ENCODE results near the gene MYADML2. TPM values are rescaled to one million over a fixed set of nuclear protein-coding genes. Genes with fewer than 3 reads are reported as not detected.

MYADML2 gene
- total RNA-seq, 4 donors from 2014 or later = not detected

- H3K27me3 ChIP-seq = peaks cover 0 to 53% (median 0%) of the 10 kb centered on the region in 4 donors
- TF ChIP-seq, protein P1, sequence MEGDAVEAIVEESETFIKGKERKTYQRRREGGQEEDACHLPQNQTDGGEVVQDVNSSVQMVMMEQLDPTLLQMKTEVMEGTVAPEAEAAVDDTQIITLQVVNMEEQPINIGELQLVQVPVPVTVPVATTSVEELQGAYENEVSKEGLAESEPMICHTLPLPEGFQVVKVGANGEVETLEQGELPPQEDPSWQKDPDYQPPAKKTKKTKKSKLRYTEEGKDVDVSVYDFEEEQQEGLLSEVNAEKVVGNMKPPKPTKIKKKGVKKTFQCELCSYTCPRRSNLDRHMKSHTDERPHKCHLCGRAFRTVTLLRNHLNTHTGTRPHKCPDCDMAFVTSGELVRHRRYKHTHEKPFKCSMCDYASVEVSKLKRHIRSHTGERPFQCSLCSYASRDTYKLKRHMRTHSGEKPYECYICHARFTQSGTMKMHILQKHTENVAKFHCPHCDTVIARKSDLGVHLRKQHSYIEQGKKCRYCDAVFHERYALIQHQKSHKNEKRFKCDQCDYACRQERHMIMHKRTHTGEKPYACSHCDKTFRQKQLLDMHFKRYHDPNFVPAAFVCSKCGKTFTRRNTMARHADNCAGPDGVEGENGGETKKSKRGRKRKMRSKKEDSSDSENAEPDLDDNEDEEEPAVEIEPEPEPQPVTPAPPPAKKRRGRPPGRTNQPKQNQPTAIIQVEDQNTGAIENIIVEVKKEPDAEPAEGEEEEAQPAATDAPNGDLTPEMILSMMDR (IDR thresholded peaks at IDR 0.05) = no peak
- no peak for TF ChIP-seq POLR2A (IDR thresholded peaks at IDR 0.05)
- H3K4me1 ChIP-seq = peaks cover 22 to 42% (median 24%) of the 10 kb centered on the region in 3 donors
- WGBS, 2 donors = 41 to 45% methylated on average over 7 of the region's 7 CpGs
- peak overlapping the region in 3 of 4 donors; percentile 57 to 70 (median 65) for H3K27ac ChIP-seq
- peak overlapping the region in 3 of 4 donors; percentile 27 to 47 (median 32) for H3K4me3 ChIP-seq
- no peaks in the 10 kb centered on the region for H3K36me3 ChIP-seq
- H3K9me3 ChIP-seq = peaks cover 0 to 2% (median 0%) of the 10 kb centered on the region in 3 donors
- intact Hi-C loops (cut with DNase I) = no loop called here
- DNase-seq = no peak
Measured at GRCh38 chr17:81968396-81968745, 21.3 kb upstream of the MYADML2 start.

GRCh38 chr17:81967533-81968395, 20.7 kb upstream of the MYADML2 start:
- Histone ChIP-seq H3K4me1 (peaks cover 22 to 42% (median 24%) of the 10 kb centered on the region in 3 donors), H3K36me3 (no peaks in the 10 kb centered on the region), H3K27me3 (peaks cover 0 to 59% (median under 1%) of the 10 kb centered on the region in 4 donors), H3K27ac (peak overlapping the region; percentile 43 to 70 (median 61)), H3K4me3 (peak overlapping the region in 3 of 4 donors; percentile 27 to 47 (median 32)), H3K9me3 (no peaks in the 10 kb centered on the region)
- no peak for DNase-seq
- intact Hi-C loops (cut with DNase I) = no loop called here
- TF ChIP-seq, protein P1 (IDR thresholded peaks at IDR 0.05) = no peak
- no peak for TF ChIP-seq POLR2A (IDR thresholded peaks at IDR 0.05)
- WGBS, 2 donors = 3 to 25% methylated on average over 4 to 8 of the region's 36 CpGs

DNA sequence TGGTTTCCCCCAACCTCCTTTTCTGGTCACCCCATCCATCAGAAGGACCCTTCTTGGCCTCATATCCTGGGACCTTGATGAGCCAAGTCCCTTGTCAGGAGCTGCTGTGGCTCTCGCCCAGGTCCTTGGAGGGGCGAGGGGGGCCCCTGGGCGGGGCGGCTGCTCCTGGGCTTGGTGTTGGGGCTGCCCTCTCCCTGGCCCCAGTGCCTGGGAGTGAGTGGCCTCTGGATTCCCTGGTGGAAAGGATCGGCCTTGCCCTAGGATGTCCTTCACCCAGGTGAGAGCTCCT, 20.2 kb upstream of the MYADML2 start:
- peak overlapping the region; percentile 43 to 70 (median 61) for H3K27ac ChIP-seq
- H3K36me3 ChIP-seq = no peaks in the 10 kb centered on the region
- H3K27me3 ChIP-seq = peaks cover 0 to 65% (median 6%) of the 10 kb centered on the region in 4 donors
- TF ChIP-seq, protein P1 (IDR thresholded peaks at IDR 0.05) = no peak
- no peak for TF ChIP-seq POLR2A (IDR thresholded peaks at IDR 0.05)
- intact Hi-C loops (cut with DNase I) = no loop called here
- no peaks in the 10 kb centered on the region for H3K9me3 ChIP-seq
- DNase-seq = no peak
- no CpG with 5 or more reads among the region's 5 CpGs for WGBS, 2 donors
- H3K4me1 ChIP-seq = peaks cover 22 to 45% (median 24%) of the 10 kb centered on the region in 3 donors
- peak overlapping the region in 2 of 4 donors; percentile 27 to 47 for H3K4me3 ChIP-seq

DNA sequence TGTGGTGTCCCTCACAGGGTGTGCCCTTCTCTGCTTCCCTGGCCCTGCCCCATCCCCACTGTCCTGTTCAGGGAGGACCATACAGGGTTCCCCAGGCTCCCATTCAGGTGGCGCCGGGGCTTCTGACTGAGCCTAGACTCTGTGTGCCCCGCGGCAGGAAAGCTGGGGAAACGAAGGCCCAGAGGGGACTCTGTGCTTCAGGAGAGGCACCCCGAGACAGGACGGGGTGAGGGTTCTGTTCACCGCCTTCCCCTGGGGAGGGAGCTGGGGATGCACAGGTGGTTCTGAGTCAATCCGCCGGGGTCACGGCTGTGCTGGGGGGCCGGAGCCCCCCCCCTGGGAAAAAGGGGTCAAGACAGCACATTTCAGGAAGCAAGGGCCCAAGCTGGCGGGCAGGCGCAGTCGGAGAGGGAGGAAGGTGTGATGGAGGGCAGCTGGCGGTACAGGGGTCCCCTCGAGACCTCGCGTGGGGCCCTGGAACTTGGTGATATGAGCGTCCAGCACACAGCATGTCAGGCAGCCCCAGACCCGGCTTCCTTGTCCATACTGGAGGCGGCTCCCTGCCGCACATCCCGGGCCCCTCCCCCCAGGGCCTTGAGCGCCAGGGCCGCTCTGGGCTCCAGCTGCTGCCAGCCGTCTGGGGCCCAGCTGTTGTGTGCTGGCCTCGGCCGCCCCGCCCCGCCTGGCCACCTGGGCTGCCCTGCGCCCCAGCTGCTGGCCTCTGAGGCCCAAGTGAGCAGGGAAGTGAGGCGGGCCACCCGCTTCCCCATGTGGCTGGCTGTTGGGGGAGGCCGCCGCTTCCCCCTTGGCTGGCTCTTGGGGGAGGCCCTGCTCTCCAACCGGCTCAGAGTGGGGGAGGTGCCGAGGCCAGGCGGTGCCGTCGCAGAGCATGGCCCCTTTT, 19.6 kb upstream of the MYADML2 start:
- H3K27ac ChIP-seq = peak overlapping the region; percentile 43 to 70 (median 61)
- peaks cover 0 to 69% (median 12%) of the 10 kb centered on the region in 4 donors for H3K27me3 ChIP-seq
- no peak for DNase-seq
- no peaks in the 10 kb centered on the region for H3K9me3 ChIP-seq
- 60 to 68% methylated on average over 14 to 15 of the region's 41 CpGs for WGBS, 2 donors
- H3K36me3 ChIP-seq = no peaks in the 10 kb centered on the region
- TF ChIP-seq, protein P1 (IDR thresholded peaks at IDR 0.05) = no peak
- TF ChIP-seq POLR2A (IDR thresholded peaks at IDR 0.05) = no peak
- intact Hi-C loops (cut with DNase I) = no loop called here
- H3K4me1 ChIP-seq = peaks cover 22 to 51% (median 30%) of the 10 kb centered on the region in 3 donors
- H3K4me3 ChIP-seq = no peak overlapping the region
